NCI-H2107 treated with DMSO at 0.1 percent for 48 hours (cell line): ENCODE results near the gene CRADD.
"Not testable (repeated sequence)": the region's sequence is repeated elsewhere in the genome, so short reads cannot be mapped to it uniquely, and the experiment has no call there.

Experiments
- DNase-seq: peaks from one replicate; lab custom pipeline; 2025; ENCODE audit not compliant: unreplicated experiment; lab: John Stamatoyannopoulos, UW

CRADD gene

DNA sequence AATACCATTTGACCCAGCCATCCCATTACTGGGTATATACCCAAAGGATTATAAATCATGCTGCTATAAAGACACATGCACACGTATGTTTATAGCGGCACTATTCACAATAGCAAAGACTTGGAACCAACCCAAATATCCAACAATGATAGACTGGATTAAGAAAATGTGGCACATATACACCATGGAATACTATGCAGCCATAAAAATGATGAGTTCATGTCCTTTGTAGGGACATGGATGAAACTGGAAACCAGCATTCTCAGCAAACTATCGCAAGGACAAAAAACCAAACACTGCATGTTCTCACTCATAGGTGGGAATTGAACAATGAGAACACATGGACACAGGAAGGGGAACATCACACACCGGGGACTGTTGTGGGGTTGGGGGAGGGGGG lies 104.8 kb downstream of the CRADD start:
- not testable (repeated sequence) for DNase-seq

DNA sequence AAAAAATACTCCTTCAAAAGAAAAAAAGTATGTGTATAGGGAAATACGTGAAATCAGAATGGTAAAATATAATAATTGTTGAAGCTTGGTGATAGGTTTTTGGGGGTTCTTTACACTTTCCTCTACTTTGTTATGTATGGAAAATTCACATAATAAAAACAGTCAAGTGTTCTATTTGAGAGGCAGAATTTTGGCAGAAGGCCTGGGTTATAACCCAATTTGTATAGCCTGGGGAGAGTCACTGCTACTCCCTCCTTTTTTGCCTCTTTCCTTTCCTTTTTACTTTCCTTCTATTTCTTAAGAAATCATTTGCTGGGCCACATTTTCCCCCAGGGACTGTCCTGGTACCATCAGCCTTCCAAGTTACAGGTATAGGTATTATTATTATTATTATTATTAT lies 105.7 kb downstream of the CRADD start:
- DNase-seq, result no peak

DNA sequence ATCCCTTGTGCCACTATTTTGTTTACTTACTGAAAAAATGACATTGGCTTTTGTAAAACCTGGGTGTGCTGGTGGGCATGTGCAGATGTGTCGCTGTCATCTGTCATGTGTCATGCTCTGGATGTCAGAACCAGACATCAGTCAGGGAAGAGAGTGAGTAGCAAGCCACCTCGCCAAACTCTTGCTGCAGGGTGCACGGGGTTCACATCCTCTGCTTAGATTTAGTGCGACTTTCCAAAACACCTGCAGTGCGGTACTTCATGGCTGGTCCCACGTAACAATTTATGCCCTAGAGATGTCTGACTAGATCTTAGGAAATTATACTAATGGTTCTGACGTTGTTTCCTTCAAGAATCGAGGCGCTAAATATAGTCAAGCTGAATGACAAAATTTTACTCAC lies 106.7 kb downstream of the CRADD start:
- DNase-seq, result no peak

DNA sequence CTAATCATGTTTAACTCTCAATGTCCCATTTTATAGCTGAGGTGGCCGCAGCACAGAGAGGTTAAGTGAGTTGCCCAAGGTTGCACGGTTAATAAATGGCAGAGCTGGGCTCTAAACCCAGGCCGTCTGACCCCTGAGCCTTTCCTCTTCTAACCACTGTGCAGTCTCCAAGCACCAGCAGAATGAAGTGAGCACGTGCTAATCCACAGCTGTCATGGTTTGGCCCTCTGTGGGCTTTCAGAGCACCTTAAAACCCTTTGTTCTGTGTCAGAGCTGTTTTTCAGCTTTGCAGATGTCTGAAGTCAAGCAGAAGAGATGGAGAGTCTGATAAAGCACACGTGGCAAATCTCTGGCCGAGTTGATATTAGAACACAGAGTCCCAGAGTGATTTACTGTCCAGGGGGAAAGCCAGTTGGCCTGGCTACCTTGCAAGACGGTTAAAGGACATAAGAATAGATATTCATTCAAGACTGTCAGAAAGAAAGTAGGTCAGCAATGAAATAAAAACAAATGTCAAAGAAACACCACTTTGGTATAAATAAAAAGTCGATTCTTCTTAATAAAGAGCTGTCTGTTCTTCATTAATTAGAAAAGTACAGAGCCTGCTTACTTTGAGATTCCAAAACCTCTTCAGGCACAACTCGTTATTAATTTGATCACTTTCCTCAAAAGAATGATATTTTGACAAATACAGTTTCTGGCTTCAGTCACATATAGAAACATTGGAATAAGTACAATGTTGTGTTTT lies 107.3 kb downstream of the CRADD start:
- DNase-seq, result no peak

DNA sequence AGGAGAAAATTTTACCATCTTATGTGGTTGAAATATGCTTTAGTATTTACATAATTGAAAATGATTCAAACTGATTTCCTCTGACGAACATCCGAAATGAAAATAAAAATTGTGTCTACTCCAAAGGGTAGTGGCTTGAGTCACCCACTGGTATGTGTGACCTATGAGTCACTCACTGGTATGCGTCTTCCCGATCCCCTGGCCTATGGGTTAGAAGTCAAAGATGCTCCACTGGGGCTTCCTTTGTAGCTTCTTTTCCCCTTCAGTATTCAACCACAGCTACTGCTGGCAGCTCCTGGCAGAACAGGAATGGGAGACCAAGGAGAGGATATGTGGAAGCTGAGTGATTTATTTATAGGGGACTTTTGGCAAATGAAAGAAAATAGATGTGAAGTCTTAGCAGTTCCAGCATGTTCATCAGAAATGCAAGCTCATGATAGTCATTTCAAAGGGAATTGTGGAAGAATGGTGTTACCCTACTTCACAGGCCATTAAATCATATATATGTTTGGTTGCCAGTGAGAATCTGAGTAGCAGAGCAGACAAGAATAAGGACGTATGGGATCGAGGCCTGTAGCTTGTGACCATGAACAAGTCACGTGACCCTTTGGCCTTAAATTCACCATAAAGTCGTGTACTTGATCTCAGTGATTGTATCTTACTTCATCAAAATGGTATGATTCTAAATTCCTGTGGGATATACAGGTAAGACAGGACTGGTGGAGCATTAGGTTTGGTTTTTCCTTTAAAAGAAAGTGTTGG lies 108.3 kb downstream of the CRADD start:
- no peak for DNase-seq

DNA sequence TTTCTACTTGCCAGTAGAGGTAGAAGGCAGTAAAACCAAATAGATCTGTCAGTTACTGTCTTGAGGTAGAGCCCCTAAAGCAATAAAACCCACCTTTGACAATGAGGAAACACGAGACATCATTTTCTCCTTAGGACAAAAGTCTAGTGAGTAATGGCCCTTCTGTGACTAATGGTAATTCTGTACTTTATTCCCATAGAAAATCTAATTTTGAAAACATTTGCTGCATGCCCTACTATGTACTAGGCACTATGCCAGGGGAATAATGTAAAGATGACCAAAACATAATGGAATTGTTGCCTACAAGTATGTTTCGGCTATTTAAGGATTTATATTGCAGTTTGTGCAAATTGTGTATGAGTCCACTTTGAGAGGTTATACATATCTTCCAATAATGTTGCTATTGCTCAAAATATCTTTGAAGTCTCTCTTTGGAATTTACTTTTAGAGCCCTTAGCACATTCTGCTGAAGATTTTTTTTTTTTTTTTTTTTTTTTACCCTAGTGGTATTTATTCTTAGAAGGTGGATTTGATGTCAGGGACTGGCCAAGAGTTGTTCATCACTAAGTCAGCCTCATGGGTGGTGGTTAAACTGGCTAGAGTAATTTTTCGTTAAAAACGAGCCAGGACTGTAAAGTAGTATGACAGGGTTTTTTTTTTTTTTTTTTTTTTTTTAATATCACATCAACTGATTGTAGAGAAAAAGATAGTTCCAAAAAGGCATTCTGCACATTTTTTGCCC lies 109.7 kb downstream of the CRADD start:
- DNase-seq, result no peak

DNA sequence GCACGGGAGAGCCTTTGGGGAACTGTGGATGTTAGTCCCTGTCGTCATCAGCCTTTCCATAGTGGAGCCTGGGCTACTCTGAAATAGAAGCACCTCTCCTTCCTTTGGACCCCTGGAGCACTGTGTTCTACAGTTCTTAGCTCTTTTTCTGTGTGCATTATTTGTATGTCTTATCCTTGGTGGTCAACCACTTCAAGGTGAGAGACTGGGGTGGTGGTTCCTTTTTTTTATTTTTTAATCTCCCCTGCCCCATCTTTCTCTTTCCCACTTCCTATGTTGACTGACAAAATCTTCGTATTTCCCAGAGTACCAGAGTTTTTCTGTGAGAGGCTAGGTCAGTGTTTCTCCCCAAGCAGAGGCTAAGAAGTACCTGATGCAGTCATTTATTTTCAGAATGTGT lies 111.7 kb downstream of the CRADD start:
- DNase-seq, result no peak

DNA sequence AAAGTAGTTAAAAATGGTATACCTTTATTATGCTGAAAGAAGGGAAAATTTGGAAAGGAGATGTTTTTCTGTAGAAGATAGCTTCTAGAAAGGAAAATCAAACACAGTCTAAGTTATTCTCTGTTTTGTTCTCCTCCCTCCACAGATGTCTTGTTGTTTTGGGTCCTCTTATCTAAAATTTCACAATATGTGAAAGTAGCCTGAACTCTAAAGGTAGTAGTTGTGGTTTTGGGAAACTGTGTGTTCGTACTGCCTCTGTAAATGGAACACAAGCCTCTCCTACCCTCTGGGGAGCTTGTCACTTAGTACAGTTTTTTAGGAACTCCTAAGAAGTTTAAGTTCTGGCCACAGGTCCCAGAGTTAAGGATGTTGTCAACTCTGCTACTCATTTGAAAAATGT lies 112.6 kb downstream of the CRADD start:
- DNase-seq, result no peak

DNA sequence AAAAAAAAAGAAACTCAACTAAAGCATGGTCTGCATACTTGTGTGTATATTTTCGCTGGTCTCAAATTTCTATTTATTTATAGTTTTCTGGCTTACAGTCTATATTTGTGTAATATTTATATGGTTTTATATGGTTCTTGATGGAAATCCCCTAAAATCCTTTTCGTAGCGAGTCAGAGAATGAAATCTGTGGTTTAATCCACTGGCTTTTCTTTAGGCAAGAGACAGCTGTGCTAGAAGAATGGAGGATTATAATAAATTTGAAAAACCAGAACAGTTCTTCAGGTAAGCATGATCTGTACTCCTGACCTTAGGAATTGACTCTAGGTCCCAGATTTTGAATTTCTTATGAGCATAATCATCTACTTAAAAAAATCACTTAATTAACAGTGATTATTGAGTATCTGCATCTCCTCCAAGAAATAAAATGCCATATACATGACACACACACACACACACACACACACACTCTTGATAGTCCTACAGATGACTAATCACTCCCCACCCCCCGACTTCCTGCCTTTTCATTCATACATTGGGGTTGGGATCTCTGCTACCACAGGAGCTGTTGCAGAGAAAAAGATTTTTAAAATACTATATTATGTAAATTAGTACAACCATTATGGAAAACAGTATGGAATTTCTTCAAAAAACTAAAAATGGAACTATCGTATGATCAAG lies 113.4 kb downstream of the CRADD start:
- DNase-seq, result no peak

DNA sequence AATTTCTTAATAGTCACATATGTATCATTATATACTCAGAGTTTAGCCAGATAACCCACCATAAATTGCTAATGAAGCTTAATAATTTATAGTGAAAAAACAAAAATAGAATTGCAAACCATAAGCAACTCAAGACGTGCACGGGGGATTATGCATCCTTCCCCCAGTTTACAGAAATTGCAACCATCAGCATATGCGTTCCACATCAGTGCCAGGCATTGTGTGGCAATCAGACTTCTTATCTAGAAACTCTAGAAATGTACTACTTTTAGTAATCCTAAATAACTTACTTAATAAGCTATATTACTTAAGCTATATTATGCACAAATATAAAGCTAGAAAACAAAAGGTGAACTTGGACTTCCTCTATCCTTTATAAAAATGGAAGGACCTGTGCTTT lies 115.8 kb downstream of the CRADD start:
- no peak for DNase-seq

DNA sequence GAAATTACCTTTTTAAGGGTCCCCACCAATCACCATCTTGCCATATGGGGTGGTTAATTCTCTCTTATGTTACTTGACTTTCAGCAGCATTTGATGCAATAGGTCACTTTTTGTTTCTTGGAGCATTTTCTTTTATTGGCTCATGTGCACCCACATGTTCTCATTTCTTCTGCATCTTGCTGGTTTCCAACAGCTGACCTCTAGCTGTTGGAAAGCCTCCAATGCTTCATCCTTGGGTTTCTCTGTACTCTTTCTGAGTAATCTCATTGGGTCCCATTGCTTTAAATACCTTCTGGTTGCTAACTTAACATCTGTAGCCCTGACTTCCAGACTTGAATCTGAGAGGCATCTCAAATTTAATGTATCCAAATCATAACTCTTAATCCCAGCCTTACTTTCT lies 116.8 kb downstream of the CRADD start:
- DNase-seq, result no peak

DNA sequence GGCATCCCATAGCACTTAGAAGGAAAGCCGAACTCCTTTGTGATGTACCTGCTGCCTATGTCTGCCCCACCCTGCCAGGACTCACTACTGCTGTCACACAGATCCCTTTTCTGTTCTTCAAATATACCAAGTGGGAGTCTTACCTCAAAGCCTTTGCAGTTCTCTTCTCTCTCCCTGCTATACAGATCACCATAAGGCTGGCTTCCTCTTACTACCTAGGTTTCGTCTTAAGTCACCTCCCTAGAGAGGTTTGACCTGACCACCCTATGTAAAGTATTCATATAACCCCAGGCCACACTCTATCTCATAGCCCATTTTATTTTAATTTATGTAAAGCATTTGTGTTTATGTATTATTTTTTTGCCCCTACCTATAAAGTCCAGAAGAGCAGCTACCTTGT lies 117.6 kb downstream of the CRADD start:
- no peak for DNase-seq

DNA sequence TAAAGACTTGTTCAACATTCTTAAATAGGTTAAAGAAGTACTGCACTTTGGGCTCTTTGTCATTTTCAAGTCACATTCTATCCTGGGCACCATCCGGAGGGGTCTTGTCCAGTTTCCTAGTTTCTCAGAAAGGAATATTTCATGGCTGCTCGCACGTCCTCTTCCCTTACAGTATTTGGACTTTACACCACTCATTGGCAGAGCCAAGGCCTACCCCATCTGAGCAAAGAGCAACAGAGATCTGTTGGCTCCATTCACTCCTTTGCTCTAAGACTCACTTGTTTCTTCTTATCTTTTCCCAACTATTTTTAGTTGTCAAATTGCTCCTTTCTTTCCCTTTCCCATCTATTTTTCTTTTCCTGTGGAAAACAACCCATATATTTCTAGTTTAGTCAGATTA lies 118.2 kb downstream of the CRADD start:
- DNase-seq, result no peak

DNA sequence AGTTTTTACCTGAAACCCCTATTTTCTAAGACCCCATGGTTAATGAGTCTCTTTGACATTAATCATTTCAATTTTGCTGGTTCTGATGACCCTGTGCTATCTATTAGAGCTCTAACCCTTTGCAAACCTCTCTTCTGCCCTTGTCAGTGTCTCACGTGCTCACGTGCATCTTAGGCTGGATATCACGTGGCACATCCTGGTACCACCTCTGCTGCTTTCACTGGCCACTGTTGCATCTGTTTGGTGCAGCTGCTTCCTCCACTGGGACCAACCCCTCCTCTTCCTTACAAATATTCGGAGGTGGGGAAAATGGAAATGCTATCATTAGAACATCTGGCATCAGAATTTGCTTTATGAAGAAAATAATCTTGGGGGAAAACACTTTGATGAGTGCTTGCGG lies 119.6 kb downstream of the CRADD start:
- DNase-seq, result no peak

DNA sequence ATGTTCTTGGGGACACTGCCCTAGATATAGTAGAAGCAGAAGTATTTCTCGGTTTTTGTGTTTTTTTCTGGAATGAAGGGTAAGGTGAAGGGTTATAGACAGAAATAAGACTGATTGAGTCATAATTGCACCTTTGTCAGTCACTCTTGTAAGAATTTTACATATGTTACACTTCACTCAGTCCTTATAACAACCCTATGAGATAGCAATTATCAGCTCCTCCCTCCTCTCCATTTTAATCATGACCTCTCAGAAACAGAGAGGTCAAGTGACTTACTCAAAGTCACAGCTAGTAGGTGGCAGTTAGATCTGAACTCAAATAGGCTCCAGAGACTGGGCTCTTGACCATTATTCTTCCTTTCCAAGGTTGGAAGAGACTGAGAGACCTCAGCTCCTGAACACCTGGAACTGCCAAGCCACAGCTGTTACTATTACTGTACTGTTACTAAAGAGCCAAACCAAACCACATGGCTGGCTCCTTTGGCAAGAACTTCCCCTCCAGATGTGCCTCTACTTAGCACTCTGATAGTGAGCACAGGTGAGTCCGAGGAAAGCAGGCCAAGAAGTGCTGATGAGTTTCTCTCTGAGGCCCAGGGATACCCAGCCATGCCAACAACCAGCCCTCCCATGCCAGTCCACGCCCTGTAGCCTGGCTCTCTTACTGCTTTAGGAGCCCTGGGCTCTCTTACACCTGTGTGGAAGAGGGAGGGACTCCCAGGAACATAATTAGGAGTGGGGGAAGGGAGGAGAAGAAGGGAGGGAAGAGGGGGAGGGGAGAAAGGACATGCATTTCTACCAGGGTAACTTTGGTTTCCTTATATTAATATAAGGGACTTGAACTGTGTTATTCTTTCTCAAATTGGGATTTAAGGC lies 121.3 kb downstream of the CRADD start:
- DNase-seq, result no peak

DNA sequence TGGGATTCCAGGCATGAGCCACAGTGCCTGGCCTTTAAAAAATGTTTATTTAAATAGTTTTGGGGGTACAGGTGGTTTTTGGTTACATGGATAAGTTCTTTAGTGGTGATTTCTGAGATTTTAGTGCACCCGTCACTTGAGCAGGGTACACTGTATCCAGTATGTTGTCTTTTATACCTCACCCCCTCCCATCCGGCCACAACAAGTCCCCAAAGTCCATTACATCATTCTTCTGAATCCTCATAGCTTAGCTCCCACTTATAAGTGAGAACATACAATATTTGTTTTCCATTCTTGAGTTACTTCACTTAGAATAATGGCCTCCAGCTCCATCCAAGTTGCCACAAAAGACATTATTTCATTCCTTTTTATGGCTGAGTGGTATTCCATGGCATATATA lies 124.5 kb downstream of the CRADD start:
- not testable (repeated sequence) for DNase-seq

DNA sequence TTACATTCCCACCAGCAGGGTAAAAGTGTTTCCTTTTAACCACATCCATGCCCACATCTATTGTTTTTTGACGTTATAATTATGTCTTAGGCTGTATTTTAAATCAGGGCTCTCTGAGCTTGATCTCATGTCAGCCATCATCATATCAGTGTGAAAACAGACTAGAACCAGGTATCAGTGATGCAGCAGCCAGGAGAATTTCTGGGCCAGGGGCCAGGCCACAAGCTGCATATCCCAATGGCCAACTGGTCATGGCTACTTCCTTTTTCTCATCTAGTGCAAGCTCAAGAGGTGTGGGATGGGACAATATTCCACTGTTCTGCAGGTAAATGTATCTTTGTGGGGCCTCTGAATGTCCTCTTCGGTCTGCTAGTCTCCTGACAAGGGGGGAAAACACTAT lies 125.1 kb downstream of the CRADD start:
- DNase-seq, result no peak

DNA sequence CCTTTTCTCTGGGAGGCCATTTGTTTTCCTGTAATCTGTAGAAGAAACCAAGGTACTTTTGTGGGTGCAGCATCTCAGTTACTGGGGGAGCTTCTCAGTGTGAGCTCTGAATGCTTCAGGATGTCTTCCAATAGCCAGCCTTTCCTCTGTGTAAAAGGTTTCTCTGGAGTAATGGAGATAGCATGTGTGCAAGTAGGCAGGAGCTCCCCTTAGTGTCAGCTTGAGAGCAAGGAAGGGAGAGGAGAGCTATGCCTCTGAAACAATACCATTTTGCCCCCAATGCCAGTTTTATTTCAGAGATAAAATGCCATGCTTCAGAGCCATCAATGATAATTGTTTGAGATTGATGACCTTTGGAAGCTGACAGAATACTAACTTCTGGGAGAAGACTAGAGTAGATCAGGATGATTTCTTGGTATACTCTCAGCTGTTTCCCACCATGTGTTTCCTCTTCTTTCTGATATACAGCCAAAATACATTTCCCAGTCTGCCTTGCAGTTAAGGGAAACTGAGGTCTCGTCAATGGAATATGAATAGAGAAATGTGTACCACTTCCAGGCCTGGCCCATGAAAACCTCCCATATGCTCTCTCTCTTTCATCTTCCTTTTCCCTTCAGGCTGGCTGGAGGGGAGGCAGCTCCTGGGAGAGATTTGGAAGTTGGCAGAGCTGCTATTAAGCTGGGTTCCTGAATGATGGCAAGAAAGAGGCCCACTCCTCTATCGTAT lies 125.7 kb downstream of the CRADD start:
- no peak for DNase-seq

DNA sequence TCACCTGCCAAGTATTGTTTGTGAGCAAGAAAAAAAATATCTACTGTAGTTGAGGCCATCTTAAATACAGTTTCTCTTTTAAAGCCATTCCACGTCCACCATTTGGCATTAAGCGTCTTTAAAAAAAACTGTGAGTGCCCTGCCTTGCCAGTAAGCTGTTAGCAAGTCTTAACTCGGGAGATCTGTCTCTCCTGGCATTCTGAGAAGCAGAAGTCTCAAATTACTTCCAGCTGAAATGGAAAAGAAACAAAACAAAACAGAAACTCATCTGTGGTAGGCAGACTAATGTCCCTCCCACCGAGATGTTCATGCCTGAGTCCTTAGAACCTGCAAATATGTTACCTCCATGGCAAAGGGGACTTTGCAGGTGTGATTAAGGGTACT lies 126.2 kb downstream of the CRADD start:
- peak; percentile 37 for DNase-seq
